ENCODE measurements around the gene MEGF11.

GRCh38 chr15:66008940-66009562 is 244.5 kb downstream of the MEGF11 start:
- TF ChIP-seq, protein P1, sequence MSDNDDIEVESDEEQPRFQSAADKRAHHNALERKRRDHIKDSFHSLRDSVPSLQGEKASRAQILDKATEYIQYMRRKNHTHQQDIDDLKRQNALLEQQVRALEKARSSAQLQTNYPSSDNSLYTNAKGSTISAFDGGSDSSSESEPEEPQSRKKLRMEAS (IDR thresholded peaks at IDR 0.05; ENCODE audit: low read depth) = no peak
- TF ChIP-seq NRF1 (IDR thresholded peaks at IDR 0.05; ENCODE audit: low read depth, low read length) = no peak
- TF ChIP-seq REST (IDR thresholded peaks at IDR 0.05; ENCODE audit: low read depth, low read length) = no peak
- TF ChIP-seq GATA2 (CRISPR knock-in tag; IDR thresholded peaks at IDR 0.05) = no peak
- TF ChIP-seq TAF1 (IDR thresholded peaks at IDR 0.05; ENCODE audit: borderline replicate concordance, low read depth, low read length) = no peak
- TF ChIP-seq CTCF (IDR thresholded peaks at IDR 0.05) = no peak
- TF ChIP-seq IRF3 (IDR thresholded peaks at IDR 0.05; ENCODE audit: low read depth, low read length) = no peak
- no peak for TF ChIP-seq TCF12 (IDR thresholded peaks at IDR 0.05)
- no peak for TF ChIP-seq POLR2AphosphoS5 (IDR thresholded peaks at IDR 0.05; ENCODE audit: low read depth, low read length)
- no peak for TF ChIP-seq SIN3A (IDR thresholded peaks at IDR 0.05; ENCODE audit: borderline replicate concordance, low read depth, low read length)
- TF ChIP-seq EP300 (IDR thresholded peaks at IDR 0.05; ENCODE audit: borderline replicate concordance in 1 of 2, low read depth in 1 of 2, low read length in 1 of 2) = no peak
